Activated CD8-positive, alpha-beta memory T cell treated with anti-CD3 and anti-CD28 coated beads, Interleukin-2, amount 10 ng/mL, durations not matched to agents 7 days and 5 days (primary cell): ENCODE results near the gene OGDH. TPM values are rescaled to one million over a fixed set of nuclear protein-coding genes. Genes with fewer than 3 reads are reported as not detected.

Experiments
- ATAC-seq: fragments of 150-1000 bp; cut with Tn5 transposase; one replicate; pipeline ENCODE4 v1.10.0; 2021; ENCODE audit warnings: moderate library complexity
- CTCF ChIA-PET: fragments of 350-600 bp; sonication (Branson Sonifier 250); formaldehyde crosslinking; loops from one replicate; lab custom pipeline; 2021; ENCODE audit warnings: antibody characterized with exemption; lab: Charles Lee
- DNase-seq: peaks from one replicate; pipeline ENCODE4 v3.0.0-alpha.2; 2020
- H3K27ac Mint-ChIP-seq: one replicate; pipeline ENCODE4 v1.8.0; 2021; ENCODE audit warnings: mild to moderate bottlenecking, mixed read lengths
- H3K27me3 Mint-ChIP-seq: one replicate; pipeline ENCODE4 v1.8.0; 2021; ENCODE audit warnings: mixed read lengths
- H3K36me3 Mint-ChIP-seq: one replicate; pipeline ENCODE4 v1.8.0; 2021; ENCODE audit warnings: mild to moderate bottlenecking, mixed read lengths
- H3K4me1 Mint-ChIP-seq: one replicate; pipeline ENCODE4 v1.8.0; 2021; ENCODE audit warnings: mixed read lengths
- H3K4me3 Mint-ChIP-seq: one replicate; pipeline ENCODE4 v1.8.0; 2021; ENCODE audit warnings: mild to moderate bottlenecking, moderate library complexity, mixed read lengths
- H3K9me3 Mint-ChIP-seq: one replicate; pipeline ENCODE4 v1.8.0; 2022; ENCODE audit warnings: low read depth, mixed read lengths
- total RNA-seq, 2 experiments: library from RNA; stranded (reverse); gene quantifications; one replicate each; pipeline ENCODE4 v1.2.3, GENCODE V29; 2021

Gene OGDH
- total RNA-seq, 2 experiments from 2014 or later: 134 to 136 TPM

DNA sequence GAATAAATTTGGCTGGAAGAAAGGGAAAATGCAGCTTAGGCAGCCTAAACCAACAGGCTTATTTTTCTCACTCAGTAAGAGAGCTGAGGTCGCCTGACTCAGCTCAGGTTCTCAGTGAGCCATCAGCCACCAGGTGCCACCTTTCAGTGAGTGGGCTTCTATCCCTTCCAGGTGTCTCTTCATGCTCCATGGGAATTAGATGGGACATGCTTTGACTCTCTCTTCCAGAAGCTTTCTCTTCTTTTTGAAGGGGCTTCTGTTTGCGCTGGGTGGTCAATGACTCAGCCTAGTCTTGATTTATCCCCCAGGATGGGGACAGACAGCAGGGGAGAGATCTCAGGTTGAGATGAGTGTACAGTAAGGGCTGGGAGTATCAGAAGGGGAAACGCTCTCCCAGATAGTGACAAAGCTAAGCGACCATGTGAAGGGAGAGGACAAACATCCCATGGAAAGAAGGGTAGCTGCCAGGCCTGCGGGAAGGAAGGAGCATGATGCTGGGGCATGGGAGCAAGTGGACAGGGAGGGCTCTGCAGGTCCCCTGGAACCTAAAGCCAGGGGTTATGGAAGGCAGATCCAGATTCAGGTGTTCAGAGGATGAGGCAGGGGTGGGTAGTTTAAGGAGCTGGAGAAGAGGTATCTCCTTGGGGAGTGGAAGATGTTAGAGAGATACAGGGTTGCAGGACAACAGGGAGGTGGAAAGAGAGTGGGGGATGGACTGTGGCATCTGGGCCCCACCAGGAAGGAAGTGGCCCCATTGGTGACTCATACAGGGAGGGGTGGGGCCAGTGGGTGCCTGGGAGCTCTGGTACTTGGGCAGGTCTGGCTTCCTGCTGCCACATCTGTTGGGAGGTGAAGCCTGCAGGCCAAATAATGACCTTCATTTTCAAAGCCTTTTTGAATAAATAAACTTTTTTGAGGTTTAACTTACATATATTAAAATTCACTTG, 32.5 kb downstream of the OGDH start:
- CTCF ChIA-PET: interaction anchor here (0.8 to 7.7 kb wide), 13 partner anchors 7 to 497 kb away, joined by 3 to 68 read pairs (median 4); partner anchors contain the start of genes OGDH, PPIA and PURB
- peak; percentile 96 for DNase-seq

DNA sequence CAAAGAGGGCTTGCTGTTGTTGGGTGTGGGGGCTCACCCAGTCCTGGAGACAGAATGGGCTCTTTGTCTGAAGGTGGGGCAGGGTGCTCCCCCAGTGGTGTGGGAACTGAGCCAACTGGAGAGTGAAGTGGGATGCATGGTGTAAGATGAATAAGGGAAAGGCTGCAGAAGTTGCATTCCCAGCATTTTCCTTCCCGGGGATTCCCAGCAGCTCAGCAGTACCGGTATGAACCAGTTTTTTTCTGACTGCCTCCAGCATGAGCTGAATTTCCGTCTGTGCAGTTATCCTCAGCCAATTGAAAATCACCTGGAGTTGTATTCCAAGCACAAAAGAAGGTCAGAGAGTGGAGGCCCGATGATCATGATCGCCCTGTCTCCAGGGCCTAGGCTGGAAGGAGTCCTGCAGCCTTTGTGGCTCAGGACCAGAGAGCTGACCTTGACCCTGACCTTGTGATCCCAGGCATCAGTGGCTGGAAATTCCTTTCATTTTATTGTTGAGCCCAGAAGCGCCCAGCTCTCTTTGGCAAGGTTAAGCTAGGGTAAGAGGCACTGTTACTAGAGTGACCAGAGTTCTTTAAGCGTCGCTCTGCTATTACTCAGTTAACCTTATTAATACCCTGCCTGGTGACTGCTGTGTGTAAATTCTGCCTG, 33.4 kb downstream of the OGDH start:
- no peaks in the 10 kb centered on the region for H3K27me3 Mint-ChIP-seq
- peak overlapping the region; percentile 99 for H3K27ac Mint-ChIP-seq
- H3K36me3 Mint-ChIP-seq: peaks cover 38% of the 10 kb centered on the region
- H3K4me3 Mint-ChIP-seq: peak overlapping the region; percentile 72
- DNase-seq (peak; percentile 41), ATAC-seq (no peak)
- H3K9me3 Mint-ChIP-seq: no peaks in the 10 kb centered on the region
- CTCF ChIA-PET: interaction anchor here (0.9 to 7.7 kb wide), 7 partner anchors 8 to 245 kb away, joined by 3 to 68 read pairs (median 7); partner anchors contain the start of genes OGDH and PURB
- peaks cover 74% of the 10 kb centered on the region for H3K4me1 Mint-ChIP-seq

More for the DNA sequence above, 32.5 kb downstream of the OGDH start:
- no peaks in the 10 kb centered on the region for H3K9me3 Mint-ChIP-seq
- H3K27ac Mint-ChIP-seq: peak overlapping the region; percentile 99
- peaks cover 38% of the 10 kb centered on the region for H3K36me3 Mint-ChIP-seq
- peak; percentile 80 for ATAC-seq
- peak overlapping the region; percentile 72 for H3K4me3 Mint-ChIP-seq
- peaks cover 80% of the 10 kb centered on the region for H3K4me1 Mint-ChIP-seq
- H3K27me3 Mint-ChIP-seq: no peaks in the 10 kb centered on the region

DNA sequence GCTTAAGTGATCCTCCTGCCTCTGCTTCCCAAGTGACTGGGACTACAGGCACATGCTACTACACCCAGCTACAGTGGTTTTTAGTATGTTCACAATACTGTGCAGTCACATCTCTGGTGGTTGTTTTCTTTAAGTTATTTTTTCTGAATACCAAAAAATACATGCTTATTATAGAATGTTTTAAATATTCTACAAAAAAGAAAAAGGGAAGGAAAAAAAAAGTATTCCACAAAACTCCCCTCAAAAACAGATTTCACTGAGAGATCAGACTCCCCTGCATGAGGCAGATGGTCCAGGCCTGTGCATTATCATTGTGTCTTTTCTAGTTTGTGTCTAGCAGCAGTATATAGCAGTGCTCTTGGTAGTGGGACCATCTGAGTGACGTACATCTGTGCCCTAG, 36.8 kb downstream of the OGDH start:
- CTCF ChIA-PET: no interaction called here
- Mint-ChIP-seq H3K4me1 (peaks cover 41% of the 10 kb centered on the region), H3K27me3 (no peaks in the 10 kb centered on the region), H3K36me3 (peaks cover 39% of the 10 kb centered on the region), H3K4me3 (no peak overlapping the region), H3K27ac (no peak overlapping the region), H3K9me3 (no peaks in the 10 kb centered on the region)
- DNase-seq: no peak
- ATAC-seq: no peak

DNA sequence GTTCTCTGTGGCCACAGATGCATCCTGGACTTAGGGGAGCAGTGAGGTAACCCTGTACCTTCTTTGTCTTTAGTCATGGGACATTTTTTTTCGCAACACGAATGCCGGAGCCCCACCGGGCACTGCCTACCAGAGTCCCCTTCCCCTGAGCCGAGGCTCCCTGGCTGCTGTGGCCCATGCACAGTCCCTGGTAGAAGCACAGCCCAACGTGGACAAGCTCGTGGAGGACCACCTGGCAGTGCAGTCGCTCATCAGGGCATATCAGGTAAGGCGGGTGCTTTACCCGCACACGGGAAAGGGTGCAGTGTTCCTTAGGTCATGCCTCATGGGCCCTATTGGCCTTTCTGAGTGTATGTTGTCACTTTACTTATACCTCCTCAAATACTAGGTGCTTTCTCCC, 38.8 kb downstream of the OGDH start:
- H3K27me3 Mint-ChIP-seq: no peaks in the 10 kb centered on the region
- no peaks in the 10 kb centered on the region for H3K9me3 Mint-ChIP-seq
- H3K4me3 Mint-ChIP-seq: no peak overlapping the region
- H3K27ac Mint-ChIP-seq: no peak overlapping the region
- DNase-seq (no peak), ATAC-seq (no peak)
- H3K4me1 Mint-ChIP-seq: peaks cover 22% of the 10 kb centered on the region
- CTCF ChIA-PET: no interaction called here
- H3K36me3 Mint-ChIP-seq: peaks cover 41% of the 10 kb centered on the region

DNA sequence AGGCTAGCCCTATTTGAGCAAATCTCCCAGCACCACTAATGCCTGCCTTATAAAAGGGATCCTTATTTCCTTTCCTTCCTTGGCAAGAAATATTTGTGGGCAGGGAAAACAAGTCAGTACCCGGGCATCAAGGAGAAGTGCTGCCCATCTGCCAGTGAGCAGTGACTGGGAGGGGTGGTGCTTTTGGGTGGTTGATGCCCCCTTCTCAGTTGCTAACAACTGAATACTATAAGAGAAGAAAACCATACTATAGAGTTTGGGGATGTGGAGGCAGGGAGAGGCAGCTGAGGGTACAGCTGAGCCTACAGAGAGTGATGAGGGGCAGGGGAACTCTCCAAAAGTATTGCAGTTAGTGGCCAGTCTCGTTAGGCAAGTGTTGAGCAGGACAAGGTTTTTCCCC, 39.3 kb downstream of the OGDH start:
- H3K4me3 Mint-ChIP-seq: no peak overlapping the region
- DNase-seq (no peak), ATAC-seq (no peak)
- peaks cover 41% of the 10 kb centered on the region for H3K36me3 Mint-ChIP-seq
- no peaks in the 10 kb centered on the region for H3K27me3 Mint-ChIP-seq
- CTCF ChIA-PET: no interaction called here
- peak overlapping the region; percentile 52 for H3K27ac Mint-ChIP-seq
- peaks cover 18% of the 10 kb centered on the region for H3K4me1 Mint-ChIP-seq
- H3K9me3 Mint-ChIP-seq: no peaks in the 10 kb centered on the region

DNA sequence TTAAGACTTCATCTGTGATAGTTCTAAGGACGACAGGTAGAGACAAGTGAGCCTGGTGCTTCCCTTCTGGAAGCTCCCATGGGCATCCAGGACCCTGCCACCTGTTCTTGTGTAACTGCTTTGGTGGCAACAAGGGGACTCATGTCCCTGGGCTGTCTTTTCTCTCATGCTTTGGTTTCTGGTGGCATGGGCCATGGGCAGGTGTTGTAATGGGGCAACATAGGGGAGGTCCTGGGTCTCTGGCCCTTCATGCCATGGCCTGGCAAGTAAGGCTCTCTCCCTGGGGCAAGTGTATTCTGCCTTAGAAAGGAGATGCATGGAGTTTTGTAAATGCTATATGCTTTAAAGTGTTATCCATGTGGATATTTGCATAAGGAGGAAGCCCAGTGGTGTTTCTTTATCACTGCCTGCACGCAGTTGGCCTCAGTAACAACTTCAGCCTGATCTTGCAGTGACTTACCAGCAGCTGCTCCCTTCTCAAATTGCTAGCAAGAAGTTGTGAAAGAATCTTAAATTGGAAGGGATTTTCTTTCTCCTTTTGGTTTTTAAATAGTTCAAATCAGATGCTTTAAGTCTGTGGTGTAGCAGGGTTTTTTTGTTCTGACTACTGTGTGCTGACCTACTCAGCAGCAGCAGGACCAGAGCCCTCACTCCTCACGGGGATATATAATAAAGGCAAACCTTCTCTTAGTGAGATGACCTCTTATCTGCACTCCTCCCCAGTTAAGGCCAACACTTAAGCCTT, 39.9 kb downstream of the OGDH start:
- Mint-ChIP-seq H3K27me3 (no peaks in the 10 kb centered on the region), H3K4me1 (peaks cover 16% of the 10 kb centered on the region), H3K9me3 (no peaks in the 10 kb centered on the region), H3K36me3 (peaks cover 47% of the 10 kb centered on the region), H3K27ac (peak overlapping the region; percentile 52), H3K4me3 (no peak overlapping the region)
- no peak for ATAC-seq
- no peak for DNase-seq
- CTCF ChIA-PET: interaction anchor here (1.4 kb wide), 2 partner anchors 10 to 32 kb away, joined by 3 to 4 read pairs; no protein-coding TSS in a partner anchor

DNA sequence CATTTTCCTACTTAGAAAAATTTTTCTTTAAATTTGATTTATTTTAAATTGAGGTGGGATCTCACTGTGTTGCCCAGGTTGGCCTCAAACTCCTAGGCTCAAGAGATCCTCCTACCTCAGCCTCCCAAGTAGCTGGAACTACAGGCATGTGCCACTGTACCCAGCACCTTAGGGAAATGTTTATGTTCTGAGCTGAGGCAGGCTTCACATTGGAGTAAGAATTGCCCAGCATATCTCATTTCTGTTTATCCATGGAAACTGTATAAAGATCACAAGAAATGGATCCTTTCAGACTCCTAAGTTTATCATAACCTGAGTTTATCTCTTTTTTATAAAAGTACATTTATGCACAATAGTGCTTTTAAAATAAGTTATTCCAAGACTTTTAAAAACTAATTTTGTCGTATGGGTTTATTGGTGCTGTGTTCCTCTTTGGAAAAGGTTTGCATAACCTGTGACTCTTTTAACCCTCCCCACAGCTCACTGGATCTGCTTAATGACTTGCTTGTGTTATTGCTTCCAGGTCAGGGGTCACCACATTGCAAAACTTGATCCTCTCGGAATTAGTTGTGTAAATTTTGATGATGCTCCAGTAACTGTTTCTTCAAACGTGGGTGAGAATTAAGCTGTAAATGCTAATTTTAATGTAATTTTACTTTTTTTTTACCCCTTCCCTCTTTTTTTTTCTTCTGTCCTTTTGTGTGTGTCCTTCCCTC, 40.7 kb downstream of the OGDH start:
- Mint-ChIP-seq H3K27ac (no peak overlapping the region), H3K9me3 (no peaks in the 10 kb centered on the region), H3K4me3 (no peak overlapping the region), H3K27me3 (no peaks in the 10 kb centered on the region), H3K4me1 (peaks cover 9% of the 10 kb centered on the region), H3K36me3 (peaks cover 41% of the 10 kb centered on the region)
- CTCF ChIA-PET: interaction anchor here (1.4 kb wide), 2 partner anchors 9 to 32 kb away, joined by 3 to 4 read pairs; no protein-coding TSS in a partner anchor
- no peak for ATAC-seq
- DNase-seq: no peak

DNA sequence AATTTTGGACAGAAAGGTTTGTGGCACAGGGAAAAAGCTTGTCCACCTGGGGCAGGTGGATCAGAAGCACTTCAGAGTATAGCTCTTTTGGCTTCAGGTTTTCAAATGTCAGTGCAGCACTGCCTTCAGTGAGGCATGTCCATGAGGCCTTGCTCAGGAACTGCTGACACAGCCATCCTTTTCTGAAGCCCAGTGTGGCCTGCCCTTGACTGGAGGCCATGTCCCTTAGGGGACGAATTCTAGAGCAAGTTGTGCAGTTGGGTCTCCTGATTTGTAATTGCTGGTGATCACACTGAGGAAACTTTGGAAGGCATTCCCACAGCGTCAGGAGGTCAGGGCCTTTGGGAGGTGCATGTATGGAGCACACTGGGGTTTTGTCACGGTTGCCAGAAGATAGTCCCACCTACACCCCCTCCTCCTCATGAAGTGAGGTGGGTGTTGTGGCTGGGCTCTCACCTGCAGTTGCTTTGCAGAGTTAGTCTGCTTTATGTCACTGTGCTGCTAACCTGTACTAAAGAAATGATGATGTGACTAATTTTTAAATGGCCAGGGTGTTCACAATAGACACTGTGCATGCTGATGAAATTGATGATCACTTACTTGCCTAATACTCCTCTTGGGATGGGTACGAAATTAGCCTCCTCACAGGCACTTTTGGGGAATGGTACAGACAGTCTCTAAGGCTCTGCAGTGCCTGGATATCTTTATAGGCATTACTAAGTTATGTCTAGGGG, 41.7 kb downstream of the OGDH start:
- DNase-seq (no peak), ATAC-seq (no peak)
- H3K4me1 Mint-ChIP-seq: peaks cover 7% of the 10 kb centered on the region
- H3K27ac Mint-ChIP-seq: no peak overlapping the region
- CTCF ChIA-PET: interaction anchor here (1.4 kb wide), 1 partner anchor 8 kb away, joined by 4 read pairs; no protein-coding TSS in a partner anchor
- H3K9me3 Mint-ChIP-seq: no peaks in the 10 kb centered on the region
- H3K36me3 Mint-ChIP-seq: peaks cover 40% of the 10 kb centered on the region
- no peak overlapping the region for H3K4me3 Mint-ChIP-seq
- H3K27me3 Mint-ChIP-seq: no peaks in the 10 kb centered on the region

DNA sequence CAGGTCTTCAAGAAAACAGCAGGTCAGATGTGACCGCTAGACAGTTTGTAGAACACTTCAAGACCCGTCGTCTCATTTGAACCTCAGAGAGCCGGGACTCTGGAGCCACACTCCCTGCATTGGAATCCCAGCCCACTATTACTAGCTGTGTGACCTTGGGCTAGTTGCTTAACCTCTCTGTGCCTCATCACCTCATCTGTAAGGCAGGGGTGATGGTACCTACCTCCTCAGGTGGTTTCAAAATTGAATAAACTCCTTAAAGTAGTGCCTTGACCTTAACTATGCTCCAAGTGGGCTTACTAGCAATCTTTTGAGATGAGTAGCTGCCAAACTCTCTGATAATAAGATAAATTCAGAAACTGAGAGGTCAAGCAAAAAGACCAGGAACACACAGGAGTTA, 43.8 kb downstream of the OGDH start:
- H3K9me3 Mint-ChIP-seq: no peaks in the 10 kb centered on the region
- ATAC-seq (no peak), DNase-seq (no peak)
- H3K36me3 Mint-ChIP-seq: peaks cover 41% of the 10 kb centered on the region
- H3K4me3 Mint-ChIP-seq: no peak overlapping the region
- no peaks in the 10 kb centered on the region for H3K4me1 Mint-ChIP-seq
- CTCF ChIA-PET: no interaction called here
- H3K27ac Mint-ChIP-seq: no peak overlapping the region
- H3K27me3 Mint-ChIP-seq: no peaks in the 10 kb centered on the region

DNA sequence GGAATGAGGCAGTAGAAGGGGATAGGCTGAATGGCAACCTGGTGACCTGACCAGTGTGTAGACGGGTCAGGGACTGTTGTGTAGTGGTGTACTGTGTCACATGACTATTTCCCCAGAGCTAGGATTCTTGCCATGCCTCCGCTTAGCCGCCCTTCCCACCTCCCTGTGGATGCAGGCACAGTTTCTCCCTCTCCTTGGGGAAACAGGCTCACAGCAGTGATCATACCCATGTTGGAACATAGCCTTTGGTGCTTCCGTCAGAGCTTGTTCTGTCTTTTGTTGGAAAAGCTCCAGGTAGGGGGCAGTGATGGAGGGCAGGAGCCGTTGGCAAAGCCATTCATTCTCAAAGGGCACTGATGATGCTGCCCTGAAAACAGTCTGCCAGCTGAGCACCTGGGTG, 44.3 kb downstream of the OGDH start:
- Mint-ChIP-seq H3K36me3 (peaks cover 42% of the 10 kb centered on the region), H3K9me3 (no peaks in the 10 kb centered on the region), H3K4me1 (no peaks in the 10 kb centered on the region), H3K27me3 (no peaks in the 10 kb centered on the region), H3K4me3 (no peak overlapping the region), H3K27ac (no peak overlapping the region)
- ATAC-seq (no peak), DNase-seq (no peak)
- CTCF ChIA-PET: no interaction called here

DNA sequence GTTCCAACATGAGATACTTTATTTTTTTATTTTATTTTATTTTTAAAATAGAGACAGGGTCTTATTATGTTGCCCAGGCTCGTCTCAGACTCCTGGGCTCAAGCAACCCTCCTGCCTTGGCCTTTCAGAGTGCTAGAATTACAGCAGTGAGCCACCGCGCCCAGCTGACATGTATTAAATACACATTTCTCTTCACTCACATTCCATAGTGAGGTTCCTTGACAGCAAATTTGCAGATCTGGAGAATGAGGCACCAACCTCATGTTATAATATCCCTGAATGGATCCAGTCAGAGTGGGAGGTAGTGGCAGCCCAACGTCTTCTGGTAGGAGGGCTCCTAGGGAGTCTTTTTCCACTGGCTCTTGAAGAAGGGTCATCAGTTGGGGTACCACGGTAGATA, 46.1 kb downstream of the OGDH start:
- ATAC-seq (no peak), DNase-seq (no peak)
- H3K27ac Mint-ChIP-seq: no peak overlapping the region
- CTCF ChIA-PET: no interaction called here
- H3K27me3 Mint-ChIP-seq: no peaks in the 10 kb centered on the region
- no peak overlapping the region for H3K4me3 Mint-ChIP-seq
- no peaks in the 10 kb centered on the region for H3K9me3 Mint-ChIP-seq
- H3K36me3 Mint-ChIP-seq: peaks cover 56% of the 10 kb centered on the region
- no peaks in the 10 kb centered on the region for H3K4me1 Mint-ChIP-seq

DNA sequence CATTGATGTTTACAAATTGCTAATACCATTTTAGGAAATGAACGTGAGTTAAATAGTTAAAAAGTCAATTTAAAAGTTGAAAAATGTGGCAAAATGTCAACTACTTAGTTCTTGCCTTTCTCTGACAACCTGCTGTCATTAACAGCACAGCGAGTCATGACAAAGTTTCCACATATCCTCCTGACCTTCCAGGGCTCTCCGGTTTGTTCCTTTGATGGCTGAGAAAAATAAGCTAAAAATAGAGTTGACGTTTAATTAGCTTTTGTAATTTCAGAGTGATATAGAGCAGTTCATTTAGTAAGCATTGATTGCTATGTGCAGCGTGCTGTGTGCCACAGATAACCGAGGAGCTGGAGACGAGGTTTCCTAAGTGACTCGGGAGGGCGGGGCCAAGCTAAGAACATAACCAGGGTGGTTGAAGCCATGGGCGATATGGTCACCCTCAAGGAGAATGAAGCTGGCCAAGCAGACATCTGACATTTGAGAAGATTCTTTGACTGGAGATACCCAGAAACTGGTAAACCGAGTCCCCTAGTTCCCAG, 47.9 kb downstream of the OGDH start:
- CTCF ChIA-PET: interaction anchor here (0.8 kb wide), 1 partner anchor 120 kb away, joined by 3 read pairs; no protein-coding TSS in a partner anchor

More for the DNA sequence above, 47.9 kb downstream of the OGDH start:
- peaks cover 2% of the 10 kb centered on the region for H3K4me1 Mint-ChIP-seq
- no peak for DNase-seq
- H3K9me3 Mint-ChIP-seq: no peaks in the 10 kb centered on the region
- no peaks in the 10 kb centered on the region for H3K27me3 Mint-ChIP-seq
- no peak overlapping the region for H3K27ac Mint-ChIP-seq
- no peak overlapping the region for H3K4me3 Mint-ChIP-seq
- ATAC-seq: no peak
- H3K36me3 Mint-ChIP-seq: peaks cover 63% of the 10 kb centered on the region
